HG03460 (cell line): ENCODE measurements around the gene TFF2.

Experiments
- ATAC-seq: cut with Tn5 transposase; IDR thresholded peaks from one replicate; pipeline ENCODE4 v1.9.1; 2021; ENCODE audit not compliant: unreplicated experiment

TFF2 gene

DNA sequence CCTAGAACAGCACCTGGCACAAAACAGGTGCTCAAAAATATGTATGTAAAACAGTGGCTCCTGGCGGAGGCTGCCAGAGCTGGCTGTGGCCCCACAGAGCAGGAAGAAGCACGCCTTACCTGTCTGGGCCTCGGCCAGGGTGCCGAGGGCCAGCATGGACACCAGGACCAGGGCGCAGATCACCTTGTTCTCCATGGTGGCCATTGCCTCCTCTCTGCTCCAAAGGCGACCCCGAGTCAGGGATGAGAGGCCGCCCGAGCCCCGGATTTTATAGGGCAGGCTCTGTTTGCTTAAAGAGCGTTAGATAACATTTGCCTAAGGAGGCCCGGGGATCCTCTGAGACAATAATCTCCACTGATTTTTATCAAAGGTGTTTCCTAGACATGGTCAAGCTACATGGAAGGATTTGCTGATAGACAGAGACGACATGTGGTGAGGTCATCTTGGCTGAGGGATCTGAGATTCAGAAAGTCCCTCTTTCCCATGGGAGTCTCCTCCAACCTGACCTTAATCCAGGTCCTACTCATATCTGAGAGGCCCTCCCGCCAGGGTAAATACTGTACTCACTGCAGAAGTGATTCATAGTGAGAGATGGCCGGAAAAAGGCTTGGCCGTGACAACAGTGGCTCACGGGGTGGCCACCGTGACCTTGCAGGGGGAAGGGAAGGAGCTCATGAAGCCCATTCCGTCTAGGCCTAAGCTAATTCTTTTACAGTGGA is 15.7 kb upstream of the TFF2 start, which contains the start of gene TFF1:
TFF1 (minus strand) TSS at position 244 of the 719 bp plus-strand sequence; CDS start at position 204, 40 bp downstream.
- ATAC-seq: no peak

DNA sequence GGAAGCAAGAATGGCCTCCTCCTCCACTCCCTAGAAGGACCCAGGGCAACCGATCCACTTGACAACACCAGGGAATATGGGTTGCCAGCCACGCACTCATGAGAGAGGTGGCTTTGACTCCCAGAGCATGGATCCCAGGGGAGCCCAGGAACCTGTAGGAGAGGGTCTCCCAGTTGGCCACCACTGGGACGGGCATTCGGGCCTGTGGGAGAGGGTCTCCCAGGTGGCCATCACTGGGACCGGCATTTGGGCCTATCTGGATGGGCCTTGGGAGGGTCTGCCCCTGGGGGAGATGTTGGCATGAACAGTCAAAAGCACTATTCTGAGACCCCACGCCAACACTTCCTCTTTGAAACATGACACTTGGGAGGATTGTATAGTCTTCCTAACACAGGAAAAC is 15.0 kb upstream of the TFF2 start:
- ATAC-seq: no peak

DNA sequence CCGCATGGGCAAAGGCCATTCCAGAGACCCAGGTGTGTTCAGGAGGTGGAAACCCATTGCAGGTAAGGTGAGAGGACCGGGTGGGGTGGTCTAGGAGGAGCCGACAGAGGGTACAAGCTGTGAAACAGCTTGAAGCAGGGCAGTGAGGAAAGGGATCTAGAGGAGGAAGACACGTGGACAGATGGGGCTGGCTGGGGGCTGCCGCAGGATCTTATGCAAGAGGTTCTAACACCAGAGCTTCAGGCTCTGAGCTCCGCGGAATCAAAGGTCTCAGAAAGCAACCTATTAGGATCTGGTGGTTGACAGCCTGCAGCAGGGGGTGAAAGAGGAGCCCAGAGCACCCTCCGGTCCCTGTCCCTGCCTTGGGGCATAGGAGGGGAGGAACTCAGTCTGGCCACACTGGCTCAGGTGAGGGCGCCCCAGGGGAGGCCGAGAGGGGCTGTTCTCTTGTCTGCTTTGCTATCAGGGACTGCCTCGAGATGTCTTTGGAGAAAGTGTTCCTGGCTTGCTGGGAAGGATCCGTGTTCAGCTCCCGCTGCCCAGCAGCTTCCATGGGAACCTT is 13.6 kb upstream of the TFF2 start:
- ATAC-seq: no peak

DNA sequence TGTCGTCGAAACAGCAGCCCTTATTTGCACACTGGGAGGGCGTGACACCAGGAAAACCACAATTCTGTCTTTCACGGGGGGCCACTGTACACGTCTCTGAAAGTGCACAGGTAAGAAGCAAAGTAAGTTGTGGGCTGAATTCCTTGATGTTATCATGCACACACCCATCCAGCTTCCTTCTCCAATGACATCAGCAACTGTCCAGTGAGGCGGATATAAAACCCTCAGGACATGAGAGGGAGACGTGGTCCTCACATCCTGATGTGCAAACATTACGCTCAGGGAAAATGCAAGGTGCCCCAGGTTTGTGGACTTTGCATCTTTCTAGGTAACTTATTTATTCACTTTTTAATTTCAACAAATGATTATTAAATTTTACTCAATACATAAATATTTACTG is 12.5 kb upstream of the TFF2 start:
- no peak for ATAC-seq

DNA sequence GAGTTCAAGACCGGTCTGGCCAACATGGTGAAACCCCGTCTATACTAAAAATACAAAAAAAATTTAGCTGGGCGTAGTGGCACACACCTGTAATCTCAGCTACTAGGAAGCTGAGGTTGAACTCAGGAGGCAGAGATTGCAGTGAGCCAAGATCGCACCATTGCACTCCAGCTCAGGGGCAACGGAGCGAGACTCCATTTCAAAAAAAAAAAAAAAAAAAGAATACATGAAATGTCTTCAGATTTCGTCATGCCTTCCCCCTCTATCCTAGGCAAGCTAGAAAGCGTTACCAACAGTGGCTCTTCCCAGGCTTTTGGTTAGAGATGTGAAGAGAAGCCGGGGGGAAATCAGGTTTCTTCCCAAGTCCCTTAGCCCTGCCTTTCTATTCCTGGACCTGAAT is 11.9 kb upstream of the TFF2 start:
- no peak for ATAC-seq

DNA sequence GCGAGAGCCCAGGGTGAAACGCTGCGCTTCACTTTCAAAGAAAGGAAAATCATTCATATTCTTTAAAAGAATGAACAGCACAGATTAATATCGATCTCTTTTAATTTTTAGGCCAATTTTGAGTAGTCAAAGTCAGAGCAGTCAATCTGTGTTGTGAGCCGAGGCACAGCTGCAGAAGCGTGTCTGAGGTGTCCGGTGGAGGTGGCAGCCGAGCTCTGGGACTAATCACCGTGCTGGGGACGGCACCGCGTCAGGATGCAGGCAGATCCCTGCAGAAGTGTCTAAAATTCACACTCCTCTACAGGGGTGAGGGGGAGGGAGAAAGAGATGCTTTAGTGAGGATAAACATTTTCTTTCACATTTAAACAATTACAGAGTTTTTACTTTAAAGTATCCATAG is 11.4 kb upstream of the TFF2 start:
- ATAC-seq: no peak

DNA sequence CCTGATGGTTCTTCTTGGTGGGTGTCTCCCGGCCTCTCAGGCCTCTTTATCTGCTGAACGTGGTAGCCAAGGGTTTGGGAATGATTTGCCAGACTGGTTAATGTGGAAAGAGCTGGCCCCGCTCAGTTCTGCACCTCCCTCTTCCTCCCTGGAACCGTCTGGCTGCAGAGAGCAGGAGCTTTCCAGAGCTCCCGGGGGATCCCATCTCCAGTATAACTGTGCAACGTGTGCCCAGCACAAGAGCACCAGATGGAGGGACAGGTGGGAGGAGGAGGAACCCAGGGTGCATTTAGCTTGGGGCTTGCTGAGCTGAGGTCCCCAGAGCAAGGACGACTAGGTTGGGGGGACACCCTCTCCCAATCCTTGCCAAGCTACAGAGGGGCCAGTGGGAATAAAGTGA is 10.5 kb upstream of the TFF2 start:
- no peak for ATAC-seq

DNA sequence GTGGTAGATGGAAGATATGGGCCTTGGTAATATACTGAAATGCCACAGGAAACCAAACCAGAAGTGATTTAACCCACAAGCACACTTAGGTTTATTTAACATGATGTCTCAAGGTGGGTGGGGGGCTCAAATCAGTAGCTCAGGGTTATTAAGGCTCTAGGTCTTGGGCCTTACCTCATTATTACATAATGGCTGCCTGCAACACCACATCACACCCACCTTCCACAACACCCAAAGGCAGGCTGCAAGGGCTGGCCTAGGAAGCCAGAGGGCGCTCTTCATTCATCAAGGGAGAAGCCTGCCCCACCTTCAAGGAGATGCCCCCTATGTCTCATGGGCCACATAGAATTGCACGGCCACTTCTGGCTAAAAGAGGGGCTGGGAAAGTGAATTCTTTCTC is 9.5 kb upstream of the TFF2 start:
- ATAC-seq: no peak

DNA sequence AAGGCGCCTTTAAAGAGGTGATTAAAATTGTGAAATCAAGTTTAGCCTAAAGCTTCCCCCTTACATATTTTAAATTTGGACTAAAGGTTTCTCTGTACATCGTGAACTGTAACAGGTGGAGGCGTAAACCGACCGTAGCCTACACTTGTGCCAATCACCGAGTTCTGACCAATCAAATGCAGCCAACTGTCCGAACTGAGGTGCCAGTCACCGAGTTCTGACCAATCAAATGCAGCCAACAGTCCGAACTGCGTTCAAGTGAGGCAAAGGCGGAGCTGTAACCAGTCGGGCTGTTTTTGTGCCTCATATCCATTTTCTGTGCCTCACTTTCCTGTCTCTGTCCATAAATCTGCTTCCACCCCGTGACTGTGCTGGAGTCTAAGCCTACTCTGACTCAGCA is 8.1 kb upstream of the TFF2 start:
- no peak for ATAC-seq

DNA sequence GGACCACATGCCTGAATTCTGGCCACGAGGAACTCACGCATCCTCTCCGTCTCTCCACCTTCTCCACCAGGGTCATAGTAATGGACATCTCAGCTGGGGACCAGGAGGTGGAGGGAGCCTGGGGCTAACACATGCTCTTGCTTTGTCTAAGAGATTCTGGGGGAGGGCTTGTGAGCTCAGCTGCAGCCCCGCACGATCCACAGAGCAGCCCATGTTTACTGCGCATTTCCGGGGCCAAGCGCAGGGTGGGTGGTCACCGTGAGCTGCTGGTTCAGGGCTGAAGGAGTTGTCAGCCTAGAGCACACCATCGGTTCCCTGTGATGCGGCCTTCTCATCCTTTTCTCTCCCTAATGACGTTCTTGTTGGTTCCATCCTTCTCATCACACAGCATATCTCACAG is 7.5 kb upstream of the TFF2 start:
- ATAC-seq: no peak

DNA sequence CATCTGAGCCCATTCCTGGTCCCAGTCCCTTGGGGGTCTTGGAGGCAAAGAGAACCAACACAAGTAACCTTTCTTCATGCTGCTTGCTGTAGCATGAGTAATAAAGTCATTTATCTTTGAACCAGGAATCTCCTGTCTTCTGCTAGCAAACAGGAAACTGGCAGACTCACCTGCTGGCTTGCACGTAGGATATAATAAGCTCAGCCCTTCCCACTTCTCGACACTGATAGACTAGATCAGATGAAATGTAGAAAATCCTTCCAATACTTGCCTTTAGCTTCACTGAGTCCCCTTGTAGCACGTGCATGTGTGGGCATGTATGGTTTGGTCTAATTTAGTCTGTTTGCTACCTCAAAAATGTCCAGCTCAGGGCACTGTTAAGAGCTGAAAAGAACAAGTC is 6.5 kb upstream of the TFF2 start:
- no peak for ATAC-seq

DNA sequence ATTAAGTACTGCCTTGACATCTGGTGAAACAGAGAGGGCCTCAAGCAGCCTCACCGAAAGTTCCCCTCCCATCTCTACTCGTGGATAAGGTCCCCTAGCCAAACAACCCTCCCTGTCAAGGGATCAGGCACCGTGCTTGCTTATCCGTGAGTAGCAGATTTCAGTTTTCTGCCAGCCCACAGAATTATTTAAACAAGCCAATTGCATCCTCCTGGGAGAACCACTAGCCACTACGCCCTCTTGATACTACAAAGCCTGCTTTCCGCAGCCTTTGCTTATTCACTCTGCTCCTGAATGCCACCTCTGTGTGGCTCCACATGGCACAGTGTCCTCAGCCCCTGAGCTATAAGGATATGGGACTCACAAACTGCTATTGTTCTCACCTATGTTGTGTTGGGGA is 5.9 kb upstream of the TFF2 start:
- no peak for ATAC-seq

DNA sequence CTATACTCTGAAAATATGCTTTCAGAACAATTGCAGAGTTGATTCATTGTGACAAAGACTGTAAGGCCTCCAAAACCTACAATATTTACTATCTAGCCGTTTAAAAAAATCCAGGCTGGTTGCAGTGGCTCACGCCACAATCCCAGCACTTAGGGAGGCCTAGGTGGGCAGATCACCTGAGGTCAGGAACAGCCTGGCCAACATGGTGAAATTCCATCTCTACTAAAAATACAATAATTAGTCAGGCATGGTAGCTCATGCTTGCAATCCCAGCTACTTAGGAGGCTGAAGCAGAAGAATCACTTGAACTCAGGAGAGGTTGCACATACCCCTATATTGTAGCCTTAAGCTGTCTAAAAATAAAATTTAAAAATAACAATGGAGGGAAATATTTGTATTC is 5.3 kb upstream of the TFF2 start:
- ATAC-seq: no peak

DNA sequence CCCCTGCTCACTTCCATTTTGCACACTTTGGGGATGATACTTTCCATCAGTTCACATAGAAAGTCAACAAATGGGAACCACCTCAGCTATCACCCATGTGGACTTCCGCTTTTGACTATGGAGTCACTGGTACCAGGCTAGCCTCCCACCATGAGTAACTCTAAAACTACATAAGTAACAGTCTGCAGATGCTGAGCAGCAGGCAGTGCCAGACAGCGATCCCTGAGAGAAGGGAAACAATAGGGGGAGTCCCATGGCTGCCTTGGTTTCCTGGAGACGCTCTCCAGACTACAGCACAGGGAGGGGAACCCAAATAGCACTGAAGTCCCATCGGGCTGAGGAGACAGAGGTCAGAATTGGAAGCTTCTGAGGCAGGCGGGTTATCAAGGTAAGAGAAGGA is 2.8 kb upstream of the TFF2 start:
- no peak for ATAC-seq

DNA sequence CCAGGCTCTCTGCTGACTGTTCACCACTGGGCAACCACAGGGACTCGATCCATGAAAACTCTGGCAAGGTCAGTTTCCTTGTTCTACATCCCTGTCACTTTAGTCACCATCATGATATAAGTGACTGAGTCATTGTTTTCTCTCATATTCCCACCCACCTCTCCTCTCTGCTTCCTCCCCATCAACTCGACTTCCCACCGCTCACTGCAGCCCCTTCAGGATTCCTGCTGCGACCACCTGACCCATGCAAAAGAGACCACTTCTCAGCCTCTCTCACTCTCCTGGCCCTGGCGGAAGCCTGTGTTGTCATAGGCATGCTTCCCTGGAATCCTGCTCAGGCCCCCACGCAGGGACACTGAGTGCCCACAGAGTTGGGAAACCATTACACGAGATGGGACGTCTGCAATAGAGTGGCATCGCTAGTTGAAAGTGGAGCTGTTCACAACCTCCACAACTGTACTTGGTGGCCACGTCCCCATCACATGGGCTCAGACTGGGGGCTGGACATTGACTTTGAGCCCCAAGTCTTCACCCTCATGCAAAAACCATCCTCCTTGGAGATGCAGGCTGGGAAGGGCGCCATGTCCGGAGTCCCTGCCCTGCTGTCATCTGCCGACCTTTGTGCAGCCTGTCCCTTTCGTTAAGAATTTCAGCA is 1.8 kb upstream of the TFF2 start:
- no peak for ATAC-seq

DNA sequence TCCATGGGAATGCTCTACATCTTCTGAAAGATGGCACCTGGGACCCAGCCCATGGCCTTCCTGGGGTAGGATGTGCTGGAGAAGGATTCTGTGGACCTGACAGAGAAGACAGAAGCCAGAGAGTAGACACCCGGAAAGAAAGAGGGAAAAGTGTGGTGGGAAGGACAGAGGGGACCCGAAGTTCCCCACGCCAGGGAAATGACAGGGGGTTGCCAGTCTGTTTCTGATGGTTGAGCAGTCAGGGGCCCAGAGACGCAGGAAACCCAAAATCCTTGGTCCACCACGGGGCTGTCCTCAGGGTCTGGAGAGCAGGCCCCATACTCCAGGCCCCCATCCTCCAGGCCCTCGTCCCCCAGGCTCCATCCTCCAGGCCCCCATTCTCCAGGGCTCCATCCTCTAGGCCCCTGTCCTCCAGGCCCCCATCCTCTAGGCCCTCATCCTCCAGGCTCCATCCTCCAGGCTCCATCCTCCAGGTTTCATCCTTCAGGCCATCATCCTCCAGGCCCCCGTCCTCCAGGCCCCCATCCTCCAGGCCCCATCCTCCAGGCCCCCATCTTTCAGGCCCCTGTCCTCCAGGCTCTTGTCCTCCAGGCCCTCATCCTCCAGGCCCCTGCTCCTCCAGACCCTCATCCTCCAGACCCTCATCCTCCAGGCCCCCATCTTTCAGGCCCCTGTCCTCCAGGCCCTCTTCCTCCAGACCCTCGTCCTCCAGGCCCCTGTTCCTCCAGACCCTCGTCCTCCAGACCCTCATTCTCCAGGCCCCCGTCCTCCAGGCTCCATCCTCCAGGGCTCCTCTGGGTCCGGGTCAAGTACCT is 1.0 kb upstream of the TFF2 start:
- ATAC-seq: no peak

DNA sequence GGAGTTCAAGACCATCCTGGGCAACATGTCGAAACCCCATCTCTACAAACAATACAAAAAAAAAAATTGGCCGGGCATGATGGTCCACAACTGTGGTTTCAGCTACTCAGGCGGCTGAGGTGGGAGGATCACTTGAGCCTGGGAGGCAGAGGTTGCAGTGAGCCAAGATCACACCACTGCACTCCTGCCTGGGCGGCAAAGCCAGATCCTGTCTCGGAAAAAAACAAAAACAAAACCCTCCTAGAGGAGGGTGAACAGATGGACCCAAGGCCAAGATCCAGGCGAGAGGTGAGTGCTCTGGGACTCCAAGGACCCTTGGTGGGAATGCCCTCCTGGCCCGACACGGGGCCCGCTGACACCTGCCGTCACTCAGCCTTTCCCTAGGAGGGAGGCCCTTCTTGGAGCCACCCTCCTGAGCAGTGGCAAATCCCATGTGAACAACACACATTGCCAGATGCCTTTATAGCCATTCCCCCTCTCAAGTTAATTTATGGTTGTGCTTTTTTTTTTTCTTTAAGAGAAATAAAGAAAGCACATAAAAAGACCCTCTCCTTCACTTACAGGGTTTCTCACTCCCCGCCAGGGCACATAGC is 380 bp downstream of the TFF2 start:
- ATAC-seq: no peak

DNA sequence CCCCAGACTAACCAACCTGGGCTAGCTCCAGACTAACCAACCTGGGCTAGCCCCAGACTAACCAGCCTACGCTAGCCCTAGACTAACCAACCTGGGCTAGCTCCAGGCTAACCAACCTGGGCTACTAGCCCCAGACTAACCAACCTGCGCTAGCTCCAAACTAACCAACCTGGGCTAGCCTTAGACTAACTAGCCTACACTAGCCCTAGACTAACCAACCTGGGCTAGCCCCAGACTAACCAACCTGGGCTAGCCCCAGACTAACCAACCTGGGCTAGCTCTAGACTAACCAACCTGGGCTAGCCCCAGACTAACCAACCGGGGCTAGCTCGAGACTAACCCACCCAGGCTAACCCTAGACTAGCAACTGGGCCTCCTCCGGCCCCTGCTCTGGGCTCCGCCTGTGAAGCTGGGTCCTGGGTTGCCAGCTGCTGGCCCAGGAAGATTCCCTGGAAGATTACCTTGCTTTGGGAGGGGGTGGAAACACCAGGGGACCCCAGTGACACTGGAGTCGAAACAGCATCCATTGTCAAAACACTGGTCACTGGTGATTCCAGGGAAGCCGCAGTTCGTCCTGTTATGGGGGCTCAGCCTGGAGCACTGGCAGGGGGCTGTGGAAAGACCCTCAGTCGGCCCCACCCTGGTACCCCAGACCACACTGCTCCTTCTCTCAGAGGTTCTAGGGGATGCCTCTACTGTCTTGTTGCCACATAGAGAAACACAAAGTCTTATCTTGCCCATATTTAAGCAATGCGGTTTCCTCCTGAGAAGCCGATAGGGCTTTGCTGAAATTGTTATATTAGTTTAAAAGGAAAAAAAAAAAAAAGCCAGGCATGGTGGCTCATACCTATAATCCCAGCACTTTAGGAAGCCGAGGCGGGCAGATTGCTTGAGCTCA is 1.1 kb downstream of the TFF2 start:
- no peak for ATAC-seq

DNA sequence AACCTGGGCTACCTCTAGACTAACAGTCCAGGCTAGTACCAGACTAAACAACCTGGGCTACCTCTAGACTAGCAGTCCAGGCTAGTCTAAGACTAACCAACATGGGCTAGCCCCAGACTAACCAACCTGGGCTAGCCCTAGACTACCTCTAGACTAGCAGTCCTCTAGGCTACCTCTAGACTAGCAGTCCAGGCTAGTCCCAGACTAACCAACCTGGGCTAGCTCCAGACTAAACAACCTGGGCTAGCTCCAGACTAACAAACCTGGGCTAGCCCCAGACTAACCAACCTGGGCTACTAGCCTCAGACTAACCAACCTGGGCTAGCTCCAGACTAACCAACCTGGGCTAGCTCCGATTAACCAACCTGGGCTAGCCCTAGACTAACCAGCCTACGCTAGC is 2.0 kb downstream of the TFF2 start:
- no peak for ATAC-seq

DNA sequence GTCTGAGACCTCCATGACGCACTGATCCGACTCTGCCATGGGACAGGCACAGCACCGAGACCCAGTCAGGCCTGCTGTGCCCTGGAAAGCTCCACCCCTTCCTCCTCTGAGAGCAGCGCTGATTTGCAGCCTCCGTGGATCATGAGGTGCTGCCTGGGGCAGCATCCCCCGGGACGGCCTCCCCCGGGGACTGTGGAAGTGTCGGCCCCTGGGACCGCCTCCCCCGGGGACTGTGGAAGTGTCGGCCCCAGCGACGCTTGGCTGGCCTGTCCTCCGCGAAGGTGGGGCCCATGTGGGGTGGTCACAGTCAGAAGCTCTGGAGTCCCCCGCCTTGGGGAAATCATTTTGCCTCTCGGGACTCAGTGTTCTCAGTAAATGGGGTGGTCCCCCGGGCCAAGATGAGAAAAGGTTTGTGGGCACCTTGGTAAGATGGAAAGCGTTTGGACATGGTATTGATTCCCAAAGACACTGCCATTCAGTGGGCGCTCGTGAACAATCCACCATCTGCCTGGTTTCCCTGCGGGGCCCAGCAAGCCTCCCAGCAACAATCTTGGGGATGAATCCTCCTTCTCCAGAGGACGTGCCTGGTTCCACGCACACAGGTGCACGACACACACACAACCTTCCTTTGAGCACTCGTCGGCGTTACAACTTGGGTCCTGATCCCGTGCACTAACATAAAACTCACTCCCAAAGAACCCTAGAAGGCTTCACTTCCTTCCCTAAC is 3.0 kb downstream of the TFF2 start:
- ATAC-seq: no peak
